Erythroblast (primary cell): ENCODE data around the gene IFT88.

ENCODE experiments used
- GATA1 ChIP-seq: IDR thresholded peaks from 2 replicates; pipeline ENCODE4 v1.6.1; 2011; ENCODE audit warnings: low read depth, mild to moderate bottlenecking, control low read depth, low read length, moderate library complexity
- POLR2A ChIP-seq: IDR thresholded peaks from 2 replicates; pipeline ENCODE4 v1.6.1; 2011; ENCODE audit warnings: mild to moderate bottlenecking, low read length

GRCh38 chr13:20547479-20547908, 19.5 kb upstream of the IFT88 start:
- no peak for TF ChIP-seq POLR2A
- TF ChIP-seq GATA1, result no peak
